Osteocyte (in vitro differentiated cells): ENCODE measurements around the gene UVSSA. TPM values are rescaled to one million over a fixed set of nuclear protein-coding genes. Genes with fewer than 3 reads are reported as not detected.

Source experiments
- DNase-seq: peaks from one replicate; pipeline ENCODE4 v3.0.0; 2021; ENCODE audit warnings: mixed read lengths; ENCODE audit not compliant: unreplicated experiment; ENCODE audit errors: extremely low spot score
- H3K27ac Mint-ChIP-seq: one replicate; pipeline ENCODE4 v1.8.0; 2021; ENCODE audit warnings: mild to moderate bottlenecking, mixed read lengths; ENCODE audit not compliant: unreplicated experiment
- H3K27me3 Mint-ChIP-seq: one replicate; pipeline ENCODE4 v1.8.0; 2021; ENCODE audit warnings: mixed read lengths; ENCODE audit not compliant: unreplicated experiment
- H3K36me3 Mint-ChIP-seq: one replicate; pipeline ENCODE4 v1.8.0; 2021; ENCODE audit warnings: mixed read lengths; ENCODE audit not compliant: unreplicated experiment
- H3K4me1 Mint-ChIP-seq: one replicate; pipeline ENCODE4 v1.8.0; 2021; ENCODE audit warnings: mixed read lengths; ENCODE audit not compliant: unreplicated experiment
- H3K4me3 Mint-ChIP-seq: one replicate; pipeline ENCODE4 v1.8.0; 2021; ENCODE audit warnings: mild to moderate bottlenecking, moderate library complexity, mixed read lengths; ENCODE audit not compliant: unreplicated experiment
- H3K9me3 Mint-ChIP-seq: one replicate; pipeline ENCODE4 v1.8.0; 2021; ENCODE audit warnings: mixed read lengths; ENCODE audit not compliant: unreplicated experiment
- total RNA-seq: library from RNA; stranded (reverse); gene quantifications from 2 replicates; pipeline ENCODE4 v1.2.1, GENCODE V29; 2021
- TF ChIP-seq, protein P1 (sequence below): fragments of 200-600 bp; sonication (generic); IDR thresholded peaks from 2 replicates; pipeline ENCODE4 v1.5.0; 2021; ENCODE audit warnings: antibody characterized with exemption, mild to moderate bottlenecking, moderate library complexity

UVSSA gene
- total RNA-seq, 1 donor from 2014 or later, result 26.7 TPM

DNA sequence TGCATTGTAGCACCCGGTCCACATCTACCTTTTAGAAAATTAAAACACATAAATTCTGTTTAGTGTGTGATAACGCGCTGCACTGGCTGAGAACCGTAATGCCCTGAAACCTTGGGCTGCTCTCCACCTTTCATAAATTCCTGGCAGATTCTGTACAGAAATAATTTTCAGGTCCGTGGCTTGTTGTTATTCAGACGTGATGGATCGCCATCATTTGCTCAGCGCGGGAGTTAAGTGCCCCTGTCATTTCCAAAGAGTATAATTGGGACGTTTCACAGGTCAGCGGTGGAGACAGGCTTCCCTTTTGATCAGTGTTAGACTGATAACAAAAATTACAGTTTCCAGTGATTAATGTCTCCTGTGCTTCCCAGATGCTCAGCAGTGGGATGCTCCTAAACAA is 16.5 kb downstream of the UVSSA start:
- TF ChIP-seq, protein P1, sequence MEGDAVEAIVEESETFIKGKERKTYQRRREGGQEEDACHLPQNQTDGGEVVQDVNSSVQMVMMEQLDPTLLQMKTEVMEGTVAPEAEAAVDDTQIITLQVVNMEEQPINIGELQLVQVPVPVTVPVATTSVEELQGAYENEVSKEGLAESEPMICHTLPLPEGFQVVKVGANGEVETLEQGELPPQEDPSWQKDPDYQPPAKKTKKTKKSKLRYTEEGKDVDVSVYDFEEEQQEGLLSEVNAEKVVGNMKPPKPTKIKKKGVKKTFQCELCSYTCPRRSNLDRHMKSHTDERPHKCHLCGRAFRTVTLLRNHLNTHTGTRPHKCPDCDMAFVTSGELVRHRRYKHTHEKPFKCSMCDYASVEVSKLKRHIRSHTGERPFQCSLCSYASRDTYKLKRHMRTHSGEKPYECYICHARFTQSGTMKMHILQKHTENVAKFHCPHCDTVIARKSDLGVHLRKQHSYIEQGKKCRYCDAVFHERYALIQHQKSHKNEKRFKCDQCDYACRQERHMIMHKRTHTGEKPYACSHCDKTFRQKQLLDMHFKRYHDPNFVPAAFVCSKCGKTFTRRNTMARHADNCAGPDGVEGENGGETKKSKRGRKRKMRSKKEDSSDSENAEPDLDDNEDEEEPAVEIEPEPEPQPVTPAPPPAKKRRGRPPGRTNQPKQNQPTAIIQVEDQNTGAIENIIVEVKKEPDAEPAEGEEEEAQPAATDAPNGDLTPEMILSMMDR, result no peak
- Mint-ChIP-seq H3K27ac (no peak overlapping the region), H3K36me3 (peaks cover 19% of the 10 kb centered on the region), H3K4me1 (peaks cover 4% of the 10 kb centered on the region), H3K9me3 (no peaks in the 10 kb centered on the region), H3K27me3 (no peaks in the 10 kb centered on the region), H3K4me3 (no peak overlapping the region)
- DNase-seq, result no peak

DNA sequence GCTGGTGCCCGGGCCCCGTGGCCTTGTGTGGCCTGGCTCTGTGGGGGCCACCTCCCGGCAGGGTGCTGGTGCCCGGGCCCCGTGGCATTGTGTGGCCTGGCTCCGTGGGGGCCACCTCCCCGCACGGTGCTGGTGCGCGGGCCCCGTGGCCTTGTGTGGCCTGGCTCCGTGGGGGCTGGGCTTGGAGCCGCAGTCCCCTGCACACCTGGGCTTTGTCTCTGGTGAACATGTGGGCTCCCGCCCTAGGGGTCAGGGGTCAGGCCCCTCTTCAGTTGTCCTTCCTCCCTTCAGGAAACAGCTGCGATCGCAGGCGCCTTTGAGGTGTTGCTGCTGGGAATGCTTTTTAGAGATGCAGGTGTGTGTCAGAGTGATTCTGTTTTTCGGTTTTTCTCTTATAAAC is 17.2 kb downstream of the UVSSA start:
- H3K4me3 Mint-ChIP-seq, result no peak overlapping the region
- no peaks in the 10 kb centered on the region for H3K27me3 Mint-ChIP-seq
- TF ChIP-seq, protein P1, result no peak

DNA sequence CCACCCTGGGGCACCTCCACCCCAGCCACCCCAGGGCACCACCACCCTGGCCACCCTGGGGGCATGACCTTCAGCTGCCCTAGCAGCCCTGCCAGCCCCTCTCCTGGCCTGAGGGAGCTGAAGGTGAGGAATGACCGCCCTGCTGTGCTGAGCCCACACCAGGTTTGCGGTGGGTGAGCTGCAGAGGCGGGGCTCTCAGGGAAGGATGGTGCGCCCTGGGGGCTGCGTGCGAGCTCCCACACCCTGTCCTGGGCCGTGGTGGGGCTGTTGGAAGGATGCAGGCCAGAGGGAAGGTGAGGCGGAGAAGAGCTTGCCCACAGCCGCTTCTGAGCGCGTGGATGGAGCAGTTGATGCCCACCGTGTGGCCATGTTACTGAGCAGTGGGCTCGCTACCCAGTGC is 17.7 kb downstream of the UVSSA start:
- no peaks in the 10 kb centered on the region for H3K27me3 Mint-ChIP-seq
- TF ChIP-seq, protein P1, result no peak

More for the DNA sequence above, 17.2 kb downstream of the UVSSA start:
- H3K27ac Mint-ChIP-seq, result no peak overlapping the region
- H3K4me1 Mint-ChIP-seq, result peaks cover 4% of the 10 kb centered on the region
- no peak for DNase-seq
- H3K9me3 Mint-ChIP-seq, result no peaks in the 10 kb centered on the region
- peaks cover 13% of the 10 kb centered on the region for H3K36me3 Mint-ChIP-seq

DNA sequence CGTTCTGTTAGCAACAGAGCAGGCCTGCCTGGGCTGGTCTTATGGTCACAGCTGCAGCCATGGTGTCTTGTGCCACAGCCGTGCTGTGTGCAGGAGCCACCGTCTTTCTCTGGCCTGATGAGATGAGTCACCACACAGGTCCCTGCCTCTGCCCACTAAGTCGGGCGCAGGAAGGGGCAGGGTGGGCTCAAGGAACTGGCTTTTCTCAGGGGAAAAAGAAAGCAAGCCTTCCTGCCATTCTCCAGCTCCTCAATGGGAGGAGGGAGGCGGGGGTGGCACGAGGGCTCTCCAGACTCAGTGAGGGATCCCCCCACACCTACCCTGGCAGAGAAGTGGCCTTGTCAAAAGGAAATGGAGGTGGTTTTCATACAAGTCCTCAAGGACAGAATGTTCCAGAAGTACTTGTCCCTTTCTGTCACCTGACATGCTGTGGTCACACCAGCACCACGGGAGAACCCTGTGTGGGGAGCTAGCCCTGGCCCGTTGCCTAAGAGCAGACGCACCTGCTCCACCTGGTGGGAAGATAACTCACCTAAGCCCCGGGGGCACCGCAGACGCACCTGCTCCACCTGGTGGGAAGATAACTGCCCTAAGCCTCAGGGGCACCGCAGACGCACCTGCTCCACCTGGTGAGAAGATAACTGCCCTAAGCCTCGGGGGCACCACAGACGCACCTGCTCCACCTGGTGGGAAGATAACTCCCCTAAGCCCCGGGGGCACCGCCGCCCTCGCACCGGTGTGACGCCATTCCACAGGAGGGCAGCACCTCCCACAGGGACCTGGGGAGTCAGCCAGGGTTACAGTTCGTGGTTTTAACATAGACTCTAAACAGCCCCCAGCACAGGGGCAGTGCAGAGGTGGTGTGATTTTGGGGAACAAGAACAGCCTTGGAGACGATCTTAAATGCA is 18.5 kb downstream of the UVSSA start:
- Mint-ChIP-seq H3K27me3 (no peaks in the 10 kb centered on the region), H3K27ac (no peak overlapping the region), H3K4me3 (no peak overlapping the region), H3K36me3 (peaks cover 15% of the 10 kb centered on the region), H3K9me3 (no peaks in the 10 kb centered on the region), H3K4me1 (peaks cover under 1% of the 10 kb centered on the region)
- TF ChIP-seq, protein P1, result no peak
- DNase-seq, result no peak

More for the DNA sequence above, 17.7 kb downstream of the UVSSA start:
- DNase-seq, result no peak
- peaks cover 15% of the 10 kb centered on the region for H3K36me3 Mint-ChIP-seq
- H3K4me1 Mint-ChIP-seq, result peaks cover 4% of the 10 kb centered on the region
- no peak overlapping the region for H3K4me3 Mint-ChIP-seq
- H3K27ac Mint-ChIP-seq, result no peak overlapping the region
- H3K9me3 Mint-ChIP-seq, result no peaks in the 10 kb centered on the region
